PC-9 (cell line): ENCODE measurements around the gene DKK3. TPM values are rescaled to one million over a fixed set of nuclear protein-coding genes. Genes with fewer than 3 reads are reported as not detected.

Source experiments
- BruUV-seq: library from RNA; stranded (reverse); fragments of 400-500 nt; replicated peaks from 2 replicates; lab custom pipeline; 2021; lab: Mats Ljungman, UMichigan
- CTCF ChIA-PET: fragments of 300-600 bp; sonication (Branson Sonifier 250); formaldehyde crosslinking; loops from one replicate; lab custom pipeline; 2022; ENCODE audit warnings: antibody characterized with exemption; lab: Charles Lee
- POLR2A ChIA-PET: fragments of 300-600 bp; sonication (Branson Sonifier 250); formaldehyde crosslinking; loops from one replicate; lab custom pipeline; 2022; ENCODE audit warnings: antibody characterized with exemption; ENCODE audit not compliant: unreplicated experiment; lab: Charles Lee
- DNase-seq, 2 experiments: peaks; one replicate each; pipeline versions ENCODE4 v3.0.0 to v3.0.0-alpha.2; 2015 to 2022; ENCODE audit warnings: mixed read lengths in 1 of 2
- H2AFZ ChIP-seq: fragments of 200-600 bp; sonication (generic); 2 replicates; pipeline ENCODE4 v1.8.1; 2017; ENCODE audit warnings: antibody characterized with exemption
- H3F3A ChIP-seq: fragments of 200-600 bp; sonication (generic); 2 replicates; pipeline ENCODE4 v1.8.1; 2017; ENCODE audit warnings: antibody characterized with exemption, mild to moderate bottlenecking, low read depth; ENCODE audit not compliant: insufficient read depth
- H3K27ac ChIP-seq: fragments of 200-600 bp; sonication (generic); 2 replicates; pipeline ENCODE4 v1.6.1; 2016; ENCODE audit warnings: mixed run types
- H3K27me3 ChIP-seq: fragments of 200-600 bp; sonication (generic); 2 replicates; pipeline ENCODE4 v1.6.1; 2016; ENCODE audit warnings: low read depth, mixed run types; ENCODE audit not compliant: insufficient read depth
- H3K36me3 ChIP-seq: fragments of 200-600 bp; sonication (generic); 2 replicates; pipeline ENCODE4 v1.6.1; 2016; ENCODE audit warnings: low read depth, mixed run types
- H3K4me1 ChIP-seq: fragments of 200-600 bp; sonication (generic); replicated peaks from 2 replicates; pipeline ENCODE4 v1.6.1; 2016; ENCODE audit warnings: mixed run types; ENCODE audit not compliant: insufficient read depth
- H3K4me2 ChIP-seq: fragments of 200-600 bp; sonication (generic); 2 replicates; pipeline ENCODE4 v1.6.1; 2017; ENCODE audit warnings: mixed run types
- H3K4me3 ChIP-seq: fragments of 200-600 bp; sonication (generic); 2 replicates; pipeline ENCODE4 v1.6.1; 2016; ENCODE audit warnings: mixed run types
- H3K79me2 ChIP-seq: fragments of 200-600 bp; sonication (generic); 2 replicates; pipeline ENCODE4 v1.6.1; 2017; ENCODE audit warnings: low read depth, mixed run types
- H3K9me2 ChIP-seq: fragments of 200-600 bp; sonication (generic); 2 replicates; pipeline ENCODE4 v1.8.1; 2017; ENCODE audit warnings: mild to moderate bottlenecking; ENCODE audit not compliant: insufficient read depth
- H3K9me3 ChIP-seq: fragments of 200-600 bp; sonication (generic); 2 replicates; pipeline ENCODE4 v1.8.1; 2016; ENCODE audit warnings: low read depth; ENCODE audit not compliant: insufficient read depth
- H4K20me1 ChIP-seq: fragments of 200-600 bp; sonication (generic); 2 replicates; pipeline ENCODE4 v1.8.1; 2017; ENCODE audit not compliant: insufficient read depth
- CTCF ChIP-seq: fragments of 200-600 bp; sonication (generic); conservative IDR thresholded peaks from 2 replicates; pipeline ENCODE4 v1.6.1; 2017; ENCODE audit warnings: mixed run types, antibody characterized with exemption, mild to moderate bottlenecking, moderate library complexity
- EZH2 ChIP-seq: fragments of 200-600 bp; sonication (generic); IDR thresholded peaks from 2 replicates; pipeline ENCODE4 v1.8.0; 2017; ENCODE audit warnings: antibody characterized with exemption, low read depth
- intact Hi-C: fragments of 100-400 bp; cut with micrococcal nuclease; formaldehyde crosslinking; loops from one replicate; pipeline ENCODE4 v1.10.0; 2022; ENCODE audit not compliant: unreplicated experiment
- total RNA-seq: library from RNA; stranded (reverse); gene quantifications from 2 replicates; pipeline ENCODE4 v1.2.3, GENCODE V29; 2021

The DKK3 gene
- total RNA-seq, 1 experiment from 2014 or later, result 11.5 TPM

- H3K4me1 ChIP-seq, result peaks cover 14% of the 10 kb centered on the region; the same call in 1 of the 2 replicates
- no peaks in the 10 kb centered on the region for H3K9me2 ChIP-seq
- no peak overlapping the region for H2AFZ ChIP-seq
- ChIA-PET CTCF (no interaction called here), POLR2A (no interaction called here)
- no TSS peak for BruUV-seq
- H3F3A ChIP-seq, result no peaks in the 10 kb centered on the region
- no peaks in the 10 kb centered on the region for H3K27me3 ChIP-seq
- intact Hi-C loops, result no loop called here
- DNase-seq, result no peak
- H3K27ac ChIP-seq, result no peak overlapping the region
- H4K20me1 ChIP-seq, result no peaks in the 10 kb centered on the region
- no peaks in the 10 kb centered on the region for H3K79me2 ChIP-seq
- H3K4me3 ChIP-seq, result no peak overlapping the region
- H3K36me3 ChIP-seq, result no peaks in the 10 kb centered on the region
- no peak overlapping the region for H3K4me2 ChIP-seq
- TF ChIP-seq EZH2, result no peak
- TF ChIP-seq CTCF, result no peak
- H3K9me3 ChIP-seq, result no peaks in the 10 kb centered on the region
These were observed 20.7 kb upstream of the DKK3 start for GRCh38 chr11:12029119-12029518.

GRCh38 chr11:12028303-12028702 lies 19.9 kb upstream of the DKK3 start:
- DNase-seq, result no peak
- Histone ChIP-seq H3K9me3 (no peaks in the 10 kb centered on the region), H3K4me2 (no peak overlapping the region), H3K9me2 (no peaks in the 10 kb centered on the region), H3F3A (no peaks in the 10 kb centered on the region), H2AFZ (no peak overlapping the region), H3K4me3 (no peak overlapping the region), H3K79me2 (no peaks in the 10 kb centered on the region), H3K36me3 (no peaks in the 10 kb centered on the region), H4K20me1 (no peaks in the 10 kb centered on the region), H3K4me1 (peaks cover 14% of the 10 kb centered on the region; the same call in 1 of the 2 replicates), H3K27ac (no peak overlapping the region), H3K27me3 (no peaks in the 10 kb centered on the region)
- ChIA-PET CTCF (no interaction called here), POLR2A (no interaction called here)
- intact Hi-C loops, result no loop called here
- TF ChIP-seq EZH2 (no peak), CTCF (no peak)
- BruUV-seq, result no TSS peak

DNA sequence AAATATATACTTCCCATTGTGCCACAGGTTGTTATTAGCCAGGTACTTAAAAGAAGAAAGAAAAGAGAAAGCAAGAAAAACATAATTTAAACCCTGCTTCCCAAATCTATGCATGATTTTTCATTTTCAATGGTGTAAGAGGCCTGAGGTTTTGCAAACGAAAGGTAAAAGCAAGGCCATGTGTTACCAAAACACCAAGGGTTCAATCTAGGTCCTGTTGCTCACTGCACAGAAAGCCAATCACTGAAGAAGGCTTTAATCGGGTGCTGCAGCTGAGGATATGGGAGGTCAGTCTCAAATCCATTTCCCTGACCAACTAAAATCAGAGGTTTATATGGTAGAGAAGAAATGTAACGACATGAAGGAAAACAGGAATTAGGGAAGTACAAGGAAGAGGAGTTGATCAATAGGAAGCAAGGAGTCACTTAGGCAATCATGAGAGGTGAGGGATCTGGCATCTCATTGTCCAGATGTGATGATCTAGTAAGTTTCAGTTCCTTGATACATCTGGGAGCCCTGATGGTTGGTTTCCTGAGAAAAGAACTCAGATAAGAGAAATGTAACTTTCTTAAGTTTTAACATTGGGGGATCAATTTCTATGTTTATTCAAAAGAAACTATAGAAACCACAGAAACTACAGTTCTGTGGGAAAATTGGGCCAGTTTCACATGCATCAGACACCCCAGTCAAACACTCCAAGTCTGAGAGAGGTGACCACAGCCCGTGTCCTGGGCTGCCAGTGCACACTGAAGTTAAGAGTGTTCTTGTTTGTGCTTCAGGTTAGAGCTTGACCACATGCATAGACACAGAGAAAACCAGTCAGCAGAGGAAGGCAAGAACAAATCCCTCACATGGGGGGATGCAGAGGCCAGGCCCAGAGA lies 18.1 kb upstream of the DKK3 start:
- TF ChIP-seq CTCF (no peak), EZH2 (no peak)

More for the DNA sequence above, 18.1 kb upstream of the DKK3 start:
- Histone ChIP-seq H3K9me3 (no peaks in the 10 kb centered on the region), H3K4me3 (no peak overlapping the region), H3K9me2 (no peaks in the 10 kb centered on the region), H3K79me2 (no peaks in the 10 kb centered on the region), H4K20me1 (no peaks in the 10 kb centered on the region), H2AFZ (no peak overlapping the region), H3K27me3 (no peaks in the 10 kb centered on the region), H3K27ac (no peak overlapping the region), H3F3A (no peaks in the 10 kb centered on the region), H3K36me3 (no peaks in the 10 kb centered on the region), H3K4me2 (no peak overlapping the region), H3K4me1 (peaks cover 14% of the 10 kb centered on the region; the same call in 1 of the 2 replicates)
- ChIA-PET CTCF (no interaction called here), POLR2A (no interaction called here)
- intact Hi-C loops, result no loop called here
- DNase-seq, result no peak
- no TSS peak for BruUV-seq
